Breast epithelium (tissue), 4 donors: ENCODE results near the gene IL33. TPM values are rescaled to one million over a fixed set of nuclear protein-coding genes. Genes with fewer than 3 reads are reported as not detected.

Experiments
- DNase-seq, 2 donors: peaks; one replicate each; pipeline ENCODE4 v3.0.0-alpha.2; 2019; ENCODE audit warnings: low spot score in 2 of 2
- H3K27ac ChIP-seq, 2 donors: fragments of 200-600 bp; sonication (generic) in 1 of 2; one replicate each; pipeline ENCODE4 v1.5.1; 2016 to 2019; ENCODE audit warnings: mild to moderate bottlenecking in 1 of 2
- H3K27me3 ChIP-seq, 2 donors: fragments of 200-600 bp; sonication (generic) in 1 of 2; one replicate each; pipeline versions ENCODE4 v1.5.1 to v1.6.0; 2017 to 2019; ENCODE audit warnings: control low read depth in 1 of 2, mild to moderate bottlenecking in 1 of 2
- H3K36me3 ChIP-seq: fragments of 200-600 bp; one replicate; pipeline ENCODE4 v1.5.1; 2019
- H3K4me1 ChIP-seq, 2 donors: fragments of 200-600 bp; sonication (generic); one replicate each; pipeline ENCODE4 v1.5.1; 2016 to 2019; ENCODE audit warnings: control low read depth in 1 of 2
- H3K4me3 ChIP-seq, 3 donors: fragments of 200-600 bp; sonication (generic); 1 replicate in 2 of 3; 2 replicates in 1 of 3; pipeline ENCODE4 v1.5.1; 2016 to 2019; ENCODE audit warnings: mild to moderate bottlenecking in 3 of 3, moderate library complexity in 2 of 3
- H3K9me3 ChIP-seq, 2 donors: fragments of 200-600 bp; sonication (generic) in 1 of 2; one replicate each; pipeline ENCODE4 v1.5.1; 2016 to 2019; ENCODE audit warnings: control low read depth in 1 of 2
- POLR2A ChIP-seq: fragments of 450-650 bp; IDR thresholded peaks from one replicate; pipeline ENCODE4 v1.6.1; 2016; ENCODE audit warnings: antibody characterized with exemption, mild to moderate bottlenecking, moderate library complexity
- POLR2AphosphoS5 ChIP-seq, 3 donors: sonication (generic); formaldehyde crosslinking; IDR thresholded peaks; one replicate each; pipeline ENCODE4 v1.6.1; 2017; ENCODE audit warnings: antibody characterized with exemption in 3 of 3
- intact Hi-C: fragments of 100-400 bp; cut with DNase I; formaldehyde crosslinking; loops from one replicate; pipeline ENCODE4 v1.15.1; 2023; ENCODE audit warnings: low total_unique reads
- total RNA-seq, 3 donors: library from RNA; depleted of rRNA; stranded (reverse); fragments of >200 nt; gene quantifications; one replicate each; pipeline ENCODE4 v1.1.0, GENCODE V29; 2016
- TF ChIP-seq, protein P1 (sequence below), 3 donors: fragments of 450-650 bp; IDR thresholded peaks; one replicate each; pipeline ENCODE4 v1.5.1; 2016 to 2017; ENCODE audit warnings: antibody characterized with exemption in 3 of 3, mild to moderate bottlenecking in 3 of 3, moderate library complexity in 3 of 3

The IL33 gene
- total RNA-seq, 3 donors from 2014 or later, result 11.7 to 29.2 (median 12.4) TPM

DNA sequence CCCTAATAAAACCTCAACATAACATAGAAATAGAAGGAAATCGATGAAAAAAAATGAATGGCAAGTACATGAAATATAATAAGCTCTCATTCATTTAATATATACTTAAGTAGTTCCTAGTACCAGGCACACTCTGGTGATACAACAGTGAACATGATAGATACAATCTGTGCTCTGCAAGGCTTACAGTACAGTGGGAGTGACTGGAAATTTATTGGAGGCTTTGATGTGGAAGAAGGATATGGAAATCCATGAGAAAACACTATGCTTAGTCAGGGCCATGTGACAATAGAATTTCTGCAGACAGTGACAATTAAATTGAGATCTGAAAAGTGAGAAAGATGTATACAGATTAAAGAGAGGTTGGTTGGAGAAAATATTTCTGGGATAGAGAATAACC is 32.0 kb upstream of the IL33 start:
- H3K27me3 ChIP-seq, result no peaks in the 10 kb centered on the region
- DNase-seq, result no peak
- H3K4me1 ChIP-seq, result no peaks in the 10 kb centered on the region
- H3K36me3 ChIP-seq, result no peaks in the 10 kb centered on the region
- intact Hi-C loops, result loop anchor here (5.0 kb wide), 1 partner anchor 114 kb away; no protein-coding TSS in a partner anchor
- TF ChIP-seq, protein P1, sequence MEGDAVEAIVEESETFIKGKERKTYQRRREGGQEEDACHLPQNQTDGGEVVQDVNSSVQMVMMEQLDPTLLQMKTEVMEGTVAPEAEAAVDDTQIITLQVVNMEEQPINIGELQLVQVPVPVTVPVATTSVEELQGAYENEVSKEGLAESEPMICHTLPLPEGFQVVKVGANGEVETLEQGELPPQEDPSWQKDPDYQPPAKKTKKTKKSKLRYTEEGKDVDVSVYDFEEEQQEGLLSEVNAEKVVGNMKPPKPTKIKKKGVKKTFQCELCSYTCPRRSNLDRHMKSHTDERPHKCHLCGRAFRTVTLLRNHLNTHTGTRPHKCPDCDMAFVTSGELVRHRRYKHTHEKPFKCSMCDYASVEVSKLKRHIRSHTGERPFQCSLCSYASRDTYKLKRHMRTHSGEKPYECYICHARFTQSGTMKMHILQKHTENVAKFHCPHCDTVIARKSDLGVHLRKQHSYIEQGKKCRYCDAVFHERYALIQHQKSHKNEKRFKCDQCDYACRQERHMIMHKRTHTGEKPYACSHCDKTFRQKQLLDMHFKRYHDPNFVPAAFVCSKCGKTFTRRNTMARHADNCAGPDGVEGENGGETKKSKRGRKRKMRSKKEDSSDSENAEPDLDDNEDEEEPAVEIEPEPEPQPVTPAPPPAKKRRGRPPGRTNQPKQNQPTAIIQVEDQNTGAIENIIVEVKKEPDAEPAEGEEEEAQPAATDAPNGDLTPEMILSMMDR (IDR thresholded peaks at IDR 0.05), result no peak
- TF ChIP-seq POLR2AphosphoS5 (IDR thresholded peaks at IDR 0.05) (no peak), POLR2A (no peak)
- no peak overlapping the region for H3K27ac ChIP-seq
- H3K4me3 ChIP-seq, result no peak overlapping the region
- no peaks in the 10 kb centered on the region for H3K9me3 ChIP-seq

DNA sequence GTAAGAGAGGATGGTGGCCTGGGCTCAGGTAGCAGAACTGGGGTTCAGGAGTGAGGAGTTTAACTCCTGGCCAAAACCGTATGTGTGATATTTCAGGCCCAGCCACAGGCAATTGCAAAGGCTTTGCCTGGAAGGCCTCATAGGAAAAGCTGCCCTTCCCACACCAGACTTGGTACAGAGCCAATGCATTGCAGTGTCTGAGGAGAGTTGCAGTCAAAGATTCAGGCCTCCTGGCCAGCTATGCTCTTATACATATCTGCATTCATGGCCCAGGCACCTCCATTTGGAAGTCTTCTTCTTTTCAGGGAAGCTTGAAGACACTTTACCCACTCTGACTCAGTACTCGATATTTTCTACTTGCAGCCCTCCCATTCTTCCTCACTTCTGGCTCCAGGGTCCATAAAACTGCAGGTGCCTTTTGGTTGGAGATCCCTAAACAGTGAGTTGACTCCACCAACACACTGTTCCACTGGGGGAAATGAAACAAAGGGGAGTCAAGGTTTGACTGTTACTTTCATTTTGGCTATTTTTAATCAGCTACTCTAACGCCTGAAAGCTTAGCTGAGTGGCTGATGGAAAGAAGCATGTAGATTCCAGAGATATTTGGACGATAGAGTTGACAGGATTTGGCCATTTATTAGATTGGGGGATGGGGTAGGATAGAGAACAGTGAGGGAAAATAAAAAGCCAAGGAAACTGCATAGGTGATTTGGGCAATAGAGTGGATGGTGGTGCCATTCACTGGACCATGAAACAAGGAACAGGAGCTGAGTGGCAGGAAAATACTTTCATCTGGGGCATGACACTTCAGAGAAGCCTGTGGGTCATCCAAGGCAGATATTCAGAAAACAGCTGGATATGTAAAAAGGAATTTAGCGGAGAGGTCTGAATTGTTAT is 30.6 kb upstream of the IL33 start:
- Histone ChIP-seq H3K36me3 (no peaks in the 10 kb centered on the region), H3K4me3 (no peak overlapping the region), H3K27me3 (no peaks in the 10 kb centered on the region), H3K27ac (no peak overlapping the region), H3K4me1 (no peaks in the 10 kb centered on the region), H3K9me3 (no peaks in the 10 kb centered on the region)
- intact Hi-C loops, result loop anchor here (5.0 kb wide), 1 partner anchor 112 kb away; no protein-coding TSS in a partner anchor
- TF ChIP-seq POLR2AphosphoS5 (IDR thresholded peaks at IDR 0.05) (no peak), POLR2A (no peak)
- TF ChIP-seq, protein P1 (IDR thresholded peaks at IDR 0.05), result no peak
- no peak for DNase-seq

DNA sequence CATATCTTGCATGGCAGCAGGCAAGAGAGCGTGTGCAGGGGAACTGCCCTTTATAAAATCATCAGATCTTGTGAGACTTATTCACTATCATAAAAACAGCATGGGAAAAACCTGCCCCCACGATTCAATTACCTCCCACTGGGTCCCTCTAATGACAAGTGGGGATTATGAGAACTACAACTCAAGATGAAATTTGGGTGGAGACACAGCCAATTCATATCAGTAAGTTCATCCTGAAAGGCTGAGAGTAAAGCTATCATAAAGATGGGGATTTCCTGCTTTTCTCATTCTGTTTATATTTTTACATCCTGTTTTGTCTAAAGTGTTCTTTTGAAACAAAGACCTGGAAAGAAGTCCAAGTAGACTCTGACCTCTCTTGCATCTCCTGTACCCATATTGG is 28.9 kb upstream of the IL33 start:
- DNase-seq, result no peak
- Histone ChIP-seq H3K4me1 (no peaks in the 10 kb centered on the region), H3K27ac (no peak overlapping the region), H3K9me3 (no peaks in the 10 kb centered on the region), H3K4me3 (no peak overlapping the region), H3K36me3 (no peaks in the 10 kb centered on the region), H3K27me3 (no peaks in the 10 kb centered on the region)
- no peak for TF ChIP-seq POLR2AphosphoS5 (IDR thresholded peaks at IDR 0.05)
- TF ChIP-seq, protein P1 (IDR thresholded peaks at IDR 0.05), result no peak
- intact Hi-C loops, result no loop called here

DNA sequence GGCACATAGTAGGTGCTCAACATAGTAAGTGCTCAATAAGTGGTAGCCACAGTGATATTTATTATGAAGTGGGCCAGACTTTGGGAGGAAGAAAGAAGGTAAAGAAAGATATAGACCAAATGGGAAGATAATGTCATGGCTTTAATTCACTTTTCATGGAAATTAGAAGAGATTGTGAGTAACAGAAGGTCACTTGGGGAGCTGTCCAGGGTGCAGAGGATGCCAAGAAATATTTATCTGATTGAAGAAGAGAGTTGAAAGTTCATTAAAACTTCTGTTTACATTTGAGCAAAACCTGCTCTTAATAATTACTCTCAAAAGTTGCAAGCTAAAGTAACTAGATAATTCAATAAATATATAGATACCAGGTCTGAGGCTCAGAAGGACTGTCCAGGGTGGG is 28.3 kb upstream of the IL33 start:
- DNase-seq, result no peak
- no peaks in the 10 kb centered on the region for H3K36me3 ChIP-seq
- H3K9me3 ChIP-seq, result no peaks in the 10 kb centered on the region
- intact Hi-C loops, result no loop called here
- H3K27ac ChIP-seq, result no peak overlapping the region
- H3K4me3 ChIP-seq, result no peak overlapping the region
- no peaks in the 10 kb centered on the region for H3K27me3 ChIP-seq
- H3K4me1 ChIP-seq, result no peaks in the 10 kb centered on the region
- TF ChIP-seq POLR2A (no peak), POLR2AphosphoS5 (IDR thresholded peaks at IDR 0.05) (no peak)
- TF ChIP-seq, protein P1 (IDR thresholded peaks at IDR 0.05), result no peak

DNA sequence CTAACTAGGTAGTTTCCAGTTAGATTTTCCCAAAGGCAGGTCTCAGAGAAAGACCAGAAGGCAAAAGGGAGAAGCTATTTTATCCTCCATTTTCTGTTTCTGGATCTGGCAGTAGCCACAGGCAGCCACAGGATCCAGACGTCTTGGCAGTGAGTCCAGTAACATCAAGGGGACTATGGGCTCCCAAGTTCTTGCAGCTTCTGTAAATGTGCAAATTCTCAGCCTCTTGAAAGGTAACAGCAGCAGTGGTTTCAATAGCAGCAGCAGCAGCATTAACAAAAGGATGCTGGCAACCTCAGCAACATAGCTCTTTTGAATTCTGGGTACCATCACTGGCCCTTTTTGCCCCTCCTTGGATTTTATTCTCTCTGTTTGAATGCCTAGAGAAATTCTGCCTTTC is 27.1 kb upstream of the IL33 start:
- TF ChIP-seq POLR2A, result no peak
- no peak for TF ChIP-seq POLR2AphosphoS5 (IDR thresholded peaks at IDR 0.05)
- TF ChIP-seq, protein P1 (IDR thresholded peaks at IDR 0.05), result no peak
- Histone ChIP-seq H3K36me3 (no peaks in the 10 kb centered on the region), H3K9me3 (no peaks in the 10 kb centered on the region), H3K4me1 (no peaks in the 10 kb centered on the region), H3K27me3 (no peaks in the 10 kb centered on the region), H3K27ac (no peak overlapping the region), H3K4me3 (no peak overlapping the region)
- intact Hi-C loops, result no loop called here
- no peak for DNase-seq
